HCT116 (cell line): ENCODE data around the gene PPRC1. TPM values are rescaled to one million over a fixed set of nuclear protein-coding genes. Genes with fewer than 3 reads are reported as not detected.

Experiments
- ATAC-seq: fragments of 200-7000 bp; cut with Tn5 transposase; 2 replicates; pipeline ENCODE4 v1.9.1; 2020; ENCODE audit warnings: mild to moderate bottlenecking, moderate library complexity
- BruUV-seq: library from RNA; stranded (reverse); fragments of 400-500 nt; replicated peaks from 2 replicates; lab custom pipeline; 2021; lab: Mats Ljungman, UMichigan
- CTCF ChIA-PET: fragments of 300-600 bp; sonication (Branson Sonifier 250); formaldehyde crosslinking; loops from one replicate; lab custom pipeline; 2021; ENCODE audit warnings: antibody characterized with exemption; lab: Charles Lee
- POLR2A ChIA-PET: fragments of 300-600, 350-600 bp; sonication (Branson Sonifier 250); formaldehyde crosslinking; loops from one replicate; lab custom pipeline; 2021; ENCODE audit warnings: antibody characterized with exemption; lab: Charles Lee
- RAD21 ChIA-PET, 2 experiments: fragments of 300-600 bp; sonication (Branson Sonifier 250); formaldehyde crosslinking; loops; one replicate each; lab custom pipeline; 2023; ENCODE audit warnings: low total read pairs in 2 of 2; ENCODE audit not compliant: uncharacterized antibody in 2 of 2, unreplicated experiment in 2 of 2, low non-redundant PET in 1 of 2; lab: Charles Lee
- DNase-seq: peaks from one replicate; pipeline ENCODE4 v3.0.0-alpha.2; 2010; ENCODE audit warnings: low read depth, low spot score
- H2AFZ ChIP-seq: fragments of 200-600 bp; shearing (Covaris generic), sonication (generic); 2 replicates; pipeline ENCODE4 v1.6.1; 2017; ENCODE audit warnings: low read depth, mixed run types, mixed read lengths, antibody characterized with exemption, low read length; ENCODE audit not compliant: poor library complexity, severe bottlenecking
- H3K27ac ChIP-seq: 2 replicates; pipeline ENCODE4 v1.5.1; 2012; ENCODE audit warnings: low read depth, low read length
- H3K27me3 ChIP-seq: fragments of 200-600 bp; sonication (generic); 2 replicates; pipeline ENCODE4 v1.6.1; 2016; ENCODE audit warnings: mixed run types, low read length, mixed read lengths; ENCODE audit not compliant: insufficient read depth
- H3K36me3 ChIP-seq, 2 experiments: fragments of 200-500 bp in 1 of 2; fragments of 200-600 bp in 1 of 2; sonication (Bioruptor generic) in 1 of 2; sonication (generic) in 1 of 2; 2 replicates each; pipeline versions ENCODE4 v1.5.1 to v1.6.1; 2014 to 2016; ENCODE audit warnings: low read length in 2 of 2, inconsistent platforms in 1 of 2, mixed read lengths in 1 of 2, mixed run types in 1 of 2; ENCODE audit not compliant: insufficient read depth in 2 of 2, control insufficient read depth in 1 of 2
- H3K4me1 ChIP-seq, 2 experiments: fragments of 200-600 bp in 1 of 2; sonication (generic) in 1 of 2; 2 replicates each; pipeline versions ENCODE4 v1.5.1 to v1.6.1; 2012 to 2017; ENCODE audit warnings: low read length in 2 of 2, inconsistent platforms in 1 of 2, mild to moderate bottlenecking in 1 of 2, mixed read lengths in 1 of 2, mixed run types in 1 of 2, moderate library complexity in 1 of 2; ENCODE audit not compliant: insufficient read depth in 2 of 2, control insufficient read depth in 1 of 2
- H3K4me2 ChIP-seq: fragments of 200-600 bp; sonication (generic); 2 replicates; pipeline ENCODE4 v1.6.1; 2017; ENCODE audit warnings: mixed run types, low read length, mixed read lengths
- H3K4me3 ChIP-seq, 2 experiments: fragments of 200-600 bp in 1 of 2; sonication (generic) in 1 of 2; replicated peaks in 1 of 2; 2 replicates each; pipeline ENCODE4 v1.5.1; 2011 to 2016; ENCODE audit warnings: low read length in 2 of 2, control low read depth in 1 of 2, low read depth in 1 of 2, mild to moderate bottlenecking in 1 of 2, mixed read lengths in 1 of 2, mixed run types in 1 of 2
- H3K79me2 ChIP-seq: fragments of 200-600 bp; sonication (generic); 2 replicates; pipeline ENCODE4 v1.6.1; 2017; ENCODE audit warnings: mild to moderate bottlenecking, mixed run types, low read length, moderate library complexity, mixed read lengths; ENCODE audit not compliant: insufficient read depth
- H3K9ac ChIP-seq: fragments of 200-600 bp; sonication (generic); 2 replicates; pipeline ENCODE4 v1.6.1; 2016; ENCODE audit warnings: low read length, mixed read lengths
- H3K9me2 ChIP-seq: fragments of 200-600 bp; sonication (generic), shearing (Covaris generic); 2 replicates; pipeline ENCODE4 v1.6.1; 2017; ENCODE audit warnings: mixed run types, mild to moderate bottlenecking, moderate library complexity; ENCODE audit not compliant: insufficient read depth
- H3K9me3 ChIP-seq, 2 experiments: fragments of 200-500 bp in 1 of 2; fragments of 200-600 bp in 1 of 2; sonication (Bioruptor generic) in 1 of 2; sonication (generic) in 1 of 2; 2 replicates each; pipeline ENCODE4 v1.6.1; 2014 to 2017; ENCODE audit warnings: low read length in 2 of 2, mixed read lengths in 2 of 2, inconsistent platforms in 1 of 2, low read depth in 1 of 2, mild to moderate bottlenecking in 1 of 2, mixed run types in 1 of 2, moderate library complexity in 1 of 2; ENCODE audit not compliant: control insufficient read depth in 1 of 2, insufficient read depth in 1 of 2
- H4K20me1 ChIP-seq: fragments of 200-600 bp; sonication (generic), shearing (Covaris generic); 2 replicates; pipeline ENCODE4 v1.6.1; 2017; ENCODE audit warnings: mixed run types, mild to moderate bottlenecking, moderate library complexity; ENCODE audit not compliant: insufficient read depth
- EGR1 ChIP-seq: IDR thresholded peaks from 2 replicates; pipeline ENCODE4 v1.6.1; 2012; ENCODE audit warnings: low read depth
- EZH2 ChIP-seq: fragments of 200-600 bp; sonication (generic); IDR thresholded peaks from 2 replicates; pipeline ENCODE4 v1.6.1; 2017; ENCODE audit warnings: antibody characterized with exemption, mixed run types
- MAX ChIP-seq: IDR thresholded peaks from 2 replicates; pipeline ENCODE4 v1.6.1; 2012
- SP1 ChIP-seq: IDR thresholded peaks from 2 replicates; pipeline ENCODE4 v1.6.1; 2012; ENCODE audit warnings: low read depth
- ZBTB33 ChIP-seq: IDR thresholded peaks from 2 replicates; pipeline ENCODE4 v1.6.1; 2011; ENCODE audit warnings: mild to moderate bottlenecking, low read length, moderate library complexity; ENCODE audit not compliant: insufficient replicate concordance; ENCODE audit errors: extremely low read depth
- ZFX ChIP-seq: fragments of 450-650 bp; IDR thresholded peaks from 2 replicates; pipeline ENCODE4 v1.6.1; 2017
- intact Hi-C: fragments of 100-400 bp; cut with micrococcal nuclease; formaldehyde crosslinking; loops from 2 replicates; pipeline ENCODE4 v1.10.0; 2022
- total RNA-seq: library from RNA; stranded (reverse); gene quantifications from one replicate; pipeline ENCODE4 v1.2.1, GENCODE V29; 2021; ENCODE audit not compliant: unreplicated experiment

Gene PPRC1
- total RNA-seq, 1 experiment from 2014 or later, result 93.0 TPM

GRCh38 chr10:102150970-102151773, 18.3 kb downstream of the PPRC1 start:
- H4K20me1 ChIP-seq, result peaks cover 11% of the 10 kb centered on the region; the same call in 1 of the 2 replicates
- no peaks in the 10 kb centered on the region for H3K9me3 ChIP-seq
- CTCF ChIA-PET, result interaction anchor here (1.0 to 2.0 kb wide), 7 partner anchors 18 to 311 kb away, joined by 3 to 11 read pairs (median 5); partner anchors contain the start of gene PPRC1
- H3K79me2 ChIP-seq, result peaks cover 77% of the 10 kb centered on the region
- RAD21 ChIA-PET, result interaction anchor here (0.6 kb wide), 2 partner anchors 20 to 311 kb away, joined by 3 to 4 read pairs; no protein-coding TSS in a partner anchor
- H3K9me2 ChIP-seq, result no peaks in the 10 kb centered on the region
- POLR2A ChIA-PET, result interaction anchor here (0.6 to 1.6 kb wide), 9 partner anchors 9 to 352 kb away, joined by 3 to 9 read pairs (median 3); partner anchors contain the start of gene ARMH3
- peaks cover 27 to 50% of the 10 kb centered on the region in 2 experiments for H3K4me1 ChIP-seq
- TF ChIP-seq EGR1 (no peak), EZH2 (no peak), ZFX (0 out of 2 replicates have a peak, but pooled peaks have one; percentile 18), MAX (no peak), SP1 (no peak), ZBTB33 (no peak)
- BruUV-seq, result TSS peak; percentile 82
- peak overlapping the region; percentile 60 for H3K9ac ChIP-seq
- peaks cover 37 to 62% of the 10 kb centered on the region in 2 experiments; a peak in 3 of 4 replicates for H3K36me3 ChIP-seq
- ATAC-seq (peak; percentile 26), DNase-seq (no peak)
- H3K27ac ChIP-seq, result peak overlapping the region; percentile 68
- intact Hi-C loops, result loop anchor here (5.0 kb wide), 1 partner anchor 351 kb away; the partner anchor contains the start of genes ACTR1A and SUFU
- H3K4me3 ChIP-seq, result peak overlapping the region; percentile 17 to 38
- peak overlapping the region; percentile 68 for H3K4me2 ChIP-seq
- no peaks in the 10 kb centered on the region for H3K27me3 ChIP-seq
- H2AFZ ChIP-seq, result no peak overlapping the region
